Measurements from ENCODE around the gene PFDN5.

Gene PFDN5

GRCh38 chr12:53347905-53348304, 52.6 kb downstream of the PFDN5 start:
- no peak for TF ChIP-seq CTCF (conservative IDR thresholded peaks at IDR 0.05)
- TF ChIP-seq ZFX (IDR thresholded peaks at IDR 0.05): no peak
- H3K27ac ChIP-seq: no peak overlapping the region
